Urinary bladder (tissue), 4 donors: ENCODE results near the gene C1QTNF3. TPM values are rescaled to one million over a fixed set of nuclear protein-coding genes. Genes with fewer than 3 reads are reported as not detected.

ENCODE experiments used
- DNase-seq: peaks from one replicate; pipeline ENCODE4 v3.0.0-alpha.2; 2015; ENCODE audit errors: extremely low spot score
- H3K27ac ChIP-seq: one replicate; pipeline ENCODE4 v1.5.1; 2013; ENCODE audit warnings: low read depth, mild to moderate bottlenecking, moderate library complexity
- H3K36me3 ChIP-seq: one replicate; pipeline ENCODE4 v1.6.1; 2013; ENCODE audit warnings: mild to moderate bottlenecking, moderate library complexity; ENCODE audit not compliant: insufficient read depth
- H3K4me1 ChIP-seq: one replicate; pipeline ENCODE4 v1.6.1; 2013; ENCODE audit warnings: mild to moderate bottlenecking, moderate library complexity; ENCODE audit not compliant: insufficient read depth
- H3K4me3 ChIP-seq: one replicate; pipeline ENCODE4 v1.5.1; 2013; ENCODE audit warnings: low read depth, low read length
- WGBS: extraction: QIAGEN DNeasy Blood & Tissue Kit; methylation state at CpG from one replicate; pipeline ENCODE4 v1.1.7; 2013; 5-methylcytosine and 5-hydroxymethylcytosine counted together
- polyA plus RNA-seq: library from polyadenylated mRNA; stranded (reverse); fragments of 200-250 nt; gene quantifications from one replicate; pipeline ENCODE4 v1.2.3, GENCODE V29; 2013
- total RNA-seq: library from RNA; depleted of rRNA; stranded (reverse); fragments of >200 nt; gene quantifications from one replicate; pipeline ENCODE4 v1.2.3, GENCODE V29; 2014
- donor health status: healthy with polysubstance abuse.
- donor health status: healthy.

The C1QTNF3 gene
- total and polyA plus RNA-seq, 2 donors, result 4.4 to 87.9 TPM

DNA sequence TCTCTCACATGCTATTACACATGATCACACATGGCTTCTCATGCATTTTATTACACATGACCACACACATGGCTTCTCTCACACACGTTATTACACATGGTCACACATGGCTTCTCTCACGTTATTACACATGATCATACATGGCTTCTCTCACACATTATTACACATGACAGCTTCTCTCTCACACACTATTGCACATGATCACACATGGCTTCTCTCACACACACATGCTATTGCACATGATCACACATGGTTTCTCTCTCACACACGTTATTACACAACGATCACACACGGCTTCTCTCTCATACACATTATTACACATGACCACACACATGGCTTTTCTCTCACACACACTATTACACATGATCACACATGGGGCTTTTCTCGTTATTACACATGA lies 57.6 kb downstream of the C1QTNF3 start:
- no peak for DNase-seq
- H3K4me3 ChIP-seq, result no peak overlapping the region
- H3K27ac ChIP-seq, result no peak overlapping the region
- H3K36me3 ChIP-seq, result no peaks in the 10 kb centered on the region
- WGBS, result 98% methylated on average over 6 of the region's 6 CpGs
- no peaks in the 10 kb centered on the region for H3K4me1 ChIP-seq

- Histone ChIP-seq H3K4me1 (no peaks in the 10 kb centered on the region), H3K27ac (no peak within 1 kb of the TSS), H3K36me3 (no peaks in the 10 kb centered on the region), H3K4me3 (no peak within 1 kb of the TSS)
- DNase-seq, result no peak
- WGBS, result 79% methylated on average over 7 of the region's 7 CpGs
These were observed 58.3 kb downstream of the C1QTNF3 start, which contains the start of gene SLC45A2 for GRCh38 chr5:33984671-33985124. Gene SLC45A2 (minus strand): TSS chr5:33984693. CDS start chr5:33984583, 110 bp downstream.

DNA sequence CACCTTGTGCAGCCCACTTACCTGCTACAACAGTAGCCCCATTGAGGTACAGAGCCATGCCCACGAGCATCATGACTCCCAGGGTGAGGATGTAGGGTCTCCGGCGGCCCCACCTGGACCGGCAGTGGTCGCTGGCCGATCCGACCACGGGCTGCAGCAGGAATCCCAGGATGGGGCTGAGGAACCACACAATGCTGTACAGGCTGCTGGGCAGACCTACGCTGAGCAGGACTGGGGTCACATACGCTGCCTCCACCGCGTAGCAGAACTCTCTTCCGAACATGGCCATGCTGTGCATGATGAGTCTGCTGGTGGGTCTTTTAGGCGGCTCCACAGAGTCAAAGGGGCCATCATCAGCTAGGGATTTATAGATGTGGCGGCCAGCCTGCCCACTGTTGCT lies 58.8 kb downstream of the C1QTNF3 start:
- no peak overlapping the region for H3K27ac ChIP-seq
- no peak for DNase-seq
- H3K4me3 ChIP-seq, result no peak overlapping the region
- H3K36me3 ChIP-seq, result no peaks in the 10 kb centered on the region
- no peaks in the 10 kb centered on the region for H3K4me1 ChIP-seq
- 97% methylated on average over 15 of the region's 15 CpGs for WGBS

DNA sequence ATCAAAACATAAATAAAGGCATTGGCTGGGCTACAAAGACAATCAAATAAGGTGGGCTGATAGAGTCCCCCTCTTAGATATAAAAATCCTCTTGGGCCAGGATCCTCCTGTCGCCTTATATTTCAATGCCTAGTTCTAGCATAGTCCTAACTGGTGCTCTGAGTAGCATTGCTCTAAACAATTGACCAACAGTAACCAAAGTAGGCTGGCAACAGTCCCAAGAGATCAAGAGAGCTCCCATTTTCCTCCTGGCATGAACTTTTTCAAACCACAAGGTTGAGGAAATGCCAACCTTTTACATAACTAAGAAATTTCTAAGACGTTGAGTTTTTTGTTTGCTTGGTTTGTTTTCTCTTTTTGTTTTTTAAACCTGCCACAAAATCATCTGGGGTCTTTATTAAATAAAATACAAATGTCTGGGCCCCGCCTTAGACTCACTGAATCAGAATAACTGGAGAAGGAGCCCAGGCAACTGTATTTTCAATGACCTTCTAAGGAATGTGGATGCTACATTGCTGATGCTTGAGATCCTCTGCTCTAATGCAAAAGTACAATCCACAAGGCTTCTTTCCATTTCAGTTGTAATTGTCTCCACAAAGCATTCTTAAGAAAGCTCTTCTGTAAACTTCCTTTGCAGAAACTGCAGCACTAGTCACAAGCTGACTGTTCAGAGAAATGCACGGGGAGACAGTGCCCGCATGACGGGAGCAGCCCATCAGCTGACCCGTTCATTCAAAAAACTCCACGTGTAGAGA lies 61.4 kb downstream of the C1QTNF3 start:
- Histone ChIP-seq H3K36me3 (no peaks in the 10 kb centered on the region), H3K27ac (no peak overlapping the region), H3K4me1 (no peaks in the 10 kb centered on the region), H3K4me3 (no peak overlapping the region)
- 61% methylated on average over 8 of the region's 8 CpGs for WGBS
- DNase-seq, result no peak

DNA sequence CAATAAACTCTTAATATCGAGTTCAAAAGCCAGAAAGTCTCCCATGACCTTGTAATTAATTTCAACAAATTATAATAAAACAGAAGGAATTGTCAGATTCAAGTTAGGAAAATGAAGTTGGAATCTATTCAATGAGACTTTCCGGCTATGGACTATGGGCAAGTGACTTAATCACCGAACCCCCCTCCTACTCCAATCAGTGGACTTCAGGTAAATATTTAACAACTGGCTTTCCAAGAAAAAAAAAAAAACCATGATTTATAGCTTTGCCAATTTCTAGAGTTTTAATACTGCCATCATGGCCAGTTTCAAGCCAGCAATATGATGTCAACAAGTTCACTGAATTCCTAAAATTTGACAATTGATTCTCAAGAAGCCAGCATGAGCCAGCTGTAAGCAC lies 63.0 kb downstream of the C1QTNF3 start:
- Histone ChIP-seq H3K4me3 (no peak overlapping the region), H3K4me1 (no peaks in the 10 kb centered on the region)
- WGBS, result 91% methylated on average over 3 of the region's 3 CpGs

GRCh38 chr5:33978306-33978705 lies 64.7 kb downstream of the C1QTNF3 start:
- H3K36me3 ChIP-seq, result no peaks in the 10 kb centered on the region
- H3K27ac ChIP-seq, result no peak overlapping the region
- WGBS, result 96% methylated on average over 1 of the region's 1 CpG
- H3K4me3 ChIP-seq, result no peak overlapping the region
- no peak for DNase-seq
- H3K4me1 ChIP-seq, result no peaks in the 10 kb centered on the region

More for the DNA sequence above, 63.0 kb downstream of the C1QTNF3 start:
- no peak overlapping the region for H3K27ac ChIP-seq
- H3K36me3 ChIP-seq, result no peaks in the 10 kb centered on the region
- DNase-seq, result no peak

DNA sequence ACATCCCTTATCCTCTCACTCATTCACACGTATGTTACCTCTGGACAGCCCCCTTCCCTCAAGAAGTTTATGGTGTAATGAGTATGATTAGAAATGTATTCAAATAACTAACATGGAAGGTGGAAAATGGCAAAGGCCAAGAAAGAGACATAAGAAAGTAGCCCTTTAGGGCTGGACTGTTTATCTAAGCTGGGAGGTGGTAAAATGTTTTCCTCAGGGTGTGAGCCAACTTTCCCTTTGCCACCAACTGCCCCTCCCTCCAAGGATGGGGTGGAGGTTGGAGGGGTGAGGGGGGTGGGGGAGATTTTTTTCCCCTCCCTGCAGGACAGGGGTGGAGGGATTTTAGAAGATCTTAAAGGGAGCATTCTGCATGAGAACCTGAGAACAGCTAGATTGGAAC lies 66.7 kb downstream of the C1QTNF3 start:
- 66% methylated on average over 1 of the region's 1 CpG for WGBS
- no peak overlapping the region for H3K27ac ChIP-seq
- no peaks in the 10 kb centered on the region for H3K36me3 ChIP-seq
- DNase-seq, result no peak
- no peak overlapping the region for H3K4me3 ChIP-seq
- H3K4me1 ChIP-seq, result no peaks in the 10 kb centered on the region

- no peak for DNase-seq
- Histone ChIP-seq H3K4me3 (no peak overlapping the region), H3K36me3 (no peaks in the 10 kb centered on the region), H3K4me1 (no peaks in the 10 kb centered on the region), H3K27ac (no peak overlapping the region)
- WGBS, result 24% methylated on average over 5 of the region's 5 CpGs
These were observed 67.2 kb downstream of the C1QTNF3 start for GRCh38 chr5:33975852-33976251.

DNA sequence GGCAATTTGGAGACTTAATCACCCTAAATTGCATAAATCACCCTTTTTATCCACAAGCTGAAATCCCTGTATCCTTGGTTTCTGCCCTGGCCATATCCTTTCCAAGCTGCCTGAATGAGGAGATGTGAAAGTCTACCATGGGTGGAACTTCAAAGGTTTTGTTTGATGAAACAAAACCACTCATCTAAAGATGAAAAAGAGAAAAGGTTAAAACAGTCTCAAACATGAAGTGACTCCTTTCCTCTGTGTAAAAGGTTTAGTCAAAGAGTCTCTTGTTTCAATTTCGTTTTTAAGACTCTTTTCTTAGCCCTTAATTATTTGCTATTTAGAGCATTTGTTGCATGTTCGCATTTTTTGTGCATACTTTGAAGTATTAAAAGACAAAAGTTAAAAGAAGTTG lies 69.7 kb downstream of the C1QTNF3 start:
- H3K4me1 ChIP-seq, result no peaks in the 10 kb centered on the region

DNA sequence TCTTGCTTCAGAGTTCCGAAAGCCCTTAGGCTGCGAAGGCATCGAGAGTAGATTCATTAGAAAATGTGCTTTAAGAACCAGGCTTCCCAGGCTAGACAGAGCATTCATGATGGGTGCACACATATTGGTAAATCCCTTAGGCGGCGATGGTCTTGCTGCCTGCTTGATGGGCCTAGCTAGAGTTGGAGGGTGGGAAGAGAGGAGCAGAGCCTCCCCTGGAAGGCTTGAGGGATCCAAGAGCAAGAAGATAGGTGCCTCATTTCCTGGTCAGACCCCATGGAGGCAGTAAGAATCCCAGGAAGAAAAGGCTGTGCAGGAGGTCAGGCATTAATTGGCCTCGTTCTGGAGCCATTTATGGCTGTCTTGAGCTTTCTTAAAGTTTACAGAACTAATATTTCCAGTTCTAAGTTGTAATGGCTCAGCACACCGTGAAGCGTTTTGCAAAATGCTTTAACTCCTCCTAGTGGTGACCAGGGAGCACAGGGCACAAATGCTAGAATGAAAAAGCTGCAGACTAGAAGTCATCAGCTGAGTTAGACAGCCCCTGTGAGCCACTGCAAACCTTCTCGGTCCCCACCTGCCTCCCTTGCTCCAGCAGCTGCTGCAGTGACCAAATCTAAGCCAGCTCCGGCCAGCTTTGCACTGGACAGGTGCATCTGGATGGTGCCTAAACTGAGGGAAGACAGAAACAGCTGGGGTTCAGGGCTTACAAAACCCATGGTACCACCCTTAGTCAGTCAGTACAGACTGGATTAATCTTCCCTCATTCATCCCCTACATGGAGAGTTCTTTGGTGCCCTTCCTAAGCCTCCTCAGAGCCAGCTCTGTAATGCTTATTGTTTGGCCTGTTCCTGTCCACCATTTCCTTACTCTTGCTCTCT lies 73.2 kb downstream of the C1QTNF3 start:
- no peaks in the 10 kb centered on the region for H3K36me3 ChIP-seq
- WGBS, result 54% methylated on average over 10 of the region's 10 CpGs
- no peak overlapping the region for H3K27ac ChIP-seq
- no peak for DNase-seq
- H3K4me1 ChIP-seq, result no peaks in the 10 kb centered on the region
- H3K4me3 ChIP-seq, result no peak overlapping the region

More for the DNA sequence above, 69.7 kb downstream of the C1QTNF3 start:
- Histone ChIP-seq H3K27ac (no peak overlapping the region), H3K4me3 (no peak overlapping the region), H3K36me3 (no peaks in the 10 kb centered on the region)
- WGBS, result 81% methylated on average over 2 of the region's 2 CpGs
- no peak for DNase-seq

GRCh38 chr5:33968211-33969005 lies 74.6 kb downstream of the C1QTNF3 start:
- no peak overlapping the region for H3K27ac ChIP-seq
- no peaks in the 10 kb centered on the region for H3K4me1 ChIP-seq
- no peak overlapping the region for H3K4me3 ChIP-seq
- WGBS, result 55% methylated on average over 3 of the region's 3 CpGs
- DNase-seq, result no peak
- no peaks in the 10 kb centered on the region for H3K36me3 ChIP-seq
